NB4 (cell line): ENCODE measurements around the gene IDUA.

Experiments
- POLR2A ChIP-seq: IDR thresholded peaks from 2 replicates; pipeline ENCODE4 v1.6.1; 2011; ENCODE audit warnings: mild to moderate bottlenecking; ENCODE audit not compliant: insufficient read length; ENCODE audit errors: extremely low read depth
- TF ChIP-seq, protein P1 (sequence below): IDR thresholded peaks from one replicate; pipeline ENCODE4 v1.5.1; 2012; ENCODE audit warnings: low read depth, low read length

DNA sequence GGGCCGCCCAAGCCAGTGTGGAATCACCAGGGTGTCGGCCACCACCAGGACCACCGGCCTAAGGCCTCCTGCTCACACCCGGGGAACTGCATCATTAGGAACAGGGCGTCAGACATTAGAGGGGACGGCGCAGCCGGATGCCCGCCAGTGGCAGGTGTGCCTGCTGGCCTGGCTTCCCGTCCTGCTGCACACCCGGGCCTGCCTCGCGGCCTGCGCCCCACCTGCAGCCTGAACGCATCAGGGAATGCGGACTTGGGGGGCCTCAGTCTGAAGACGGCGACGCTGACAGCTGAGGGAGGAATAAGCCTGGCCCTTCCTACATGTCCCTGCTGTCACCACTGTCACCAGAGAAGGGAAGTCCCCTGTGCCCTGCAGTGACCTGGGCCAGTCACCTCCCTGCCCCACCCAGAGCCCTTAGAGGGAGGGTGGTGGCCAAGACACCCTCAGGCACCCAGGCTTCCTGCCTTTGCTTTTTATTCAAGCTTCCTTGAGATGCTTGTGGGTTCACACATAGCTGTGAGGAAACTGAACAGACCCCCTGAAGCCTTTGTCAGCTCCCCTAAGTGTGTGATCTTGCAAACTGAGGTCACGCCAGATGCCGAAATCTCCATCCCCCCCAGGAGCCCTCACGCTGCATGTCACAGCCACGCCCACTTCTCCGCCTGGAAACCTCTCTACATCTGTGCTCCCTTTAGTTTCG lies 16.6 kb upstream of the IDUA start:
- TF ChIP-seq, protein P1, sequence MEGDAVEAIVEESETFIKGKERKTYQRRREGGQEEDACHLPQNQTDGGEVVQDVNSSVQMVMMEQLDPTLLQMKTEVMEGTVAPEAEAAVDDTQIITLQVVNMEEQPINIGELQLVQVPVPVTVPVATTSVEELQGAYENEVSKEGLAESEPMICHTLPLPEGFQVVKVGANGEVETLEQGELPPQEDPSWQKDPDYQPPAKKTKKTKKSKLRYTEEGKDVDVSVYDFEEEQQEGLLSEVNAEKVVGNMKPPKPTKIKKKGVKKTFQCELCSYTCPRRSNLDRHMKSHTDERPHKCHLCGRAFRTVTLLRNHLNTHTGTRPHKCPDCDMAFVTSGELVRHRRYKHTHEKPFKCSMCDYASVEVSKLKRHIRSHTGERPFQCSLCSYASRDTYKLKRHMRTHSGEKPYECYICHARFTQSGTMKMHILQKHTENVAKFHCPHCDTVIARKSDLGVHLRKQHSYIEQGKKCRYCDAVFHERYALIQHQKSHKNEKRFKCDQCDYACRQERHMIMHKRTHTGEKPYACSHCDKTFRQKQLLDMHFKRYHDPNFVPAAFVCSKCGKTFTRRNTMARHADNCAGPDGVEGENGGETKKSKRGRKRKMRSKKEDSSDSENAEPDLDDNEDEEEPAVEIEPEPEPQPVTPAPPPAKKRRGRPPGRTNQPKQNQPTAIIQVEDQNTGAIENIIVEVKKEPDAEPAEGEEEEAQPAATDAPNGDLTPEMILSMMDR = no peak
- no peak for TF ChIP-seq POLR2A
